Measurements from ENCODE around the gene HDAC9. TPM values are rescaled to one million over a fixed set of nuclear protein-coding genes. Genes with fewer than 3 reads are reported as not detected.

Gene HDAC9
- total RNA-seq, 1 donor from 2014 or later, result 28.6 TPM

GRCh38 chr7:18655912-18656311 lies 160.4 kb downstream of the HDAC9 start:
- Histone ChIP-seq H3K4me3 (no peak overlapping the region), H3F3A (ENCODE audit: low read depth) (no peaks in the 10 kb centered on the region), H3K9ac (no peak overlapping the region), H3K27me3 (no peaks in the 10 kb centered on the region), H3K36me3 (no peaks in the 10 kb centered on the region), H3K4me2 (no peak overlapping the region), H4K20me1 (ENCODE audit: low read depth) (no peaks in the 10 kb centered on the region), H3K27ac (no peak overlapping the region), H3K9me3 (ENCODE audit: low read depth) (no peaks in the 10 kb centered on the region), H3K4me1 (no peaks in the 10 kb centered on the region), H3K79me2 (ENCODE audit: low read depth) (no peaks in the 10 kb centered on the region), H2AFZ (replicated peaks) (no peak overlapping the region)
- Mint-ChIP-seq H3K27ac (no peak overlapping the region), H3K36me3 (no peaks in the 10 kb centered on the region), H3K4me1 (no peaks in the 10 kb centered on the region), H3K27me3 (ENCODE audit: insufficient read depth, low read depth) (peaks cover 3% of the 10 kb centered on the region), H3K9me3 (no peaks in the 10 kb centered on the region), H3K4me3 (no peak overlapping the region)
- TF ChIP-seq, protein P1, sequence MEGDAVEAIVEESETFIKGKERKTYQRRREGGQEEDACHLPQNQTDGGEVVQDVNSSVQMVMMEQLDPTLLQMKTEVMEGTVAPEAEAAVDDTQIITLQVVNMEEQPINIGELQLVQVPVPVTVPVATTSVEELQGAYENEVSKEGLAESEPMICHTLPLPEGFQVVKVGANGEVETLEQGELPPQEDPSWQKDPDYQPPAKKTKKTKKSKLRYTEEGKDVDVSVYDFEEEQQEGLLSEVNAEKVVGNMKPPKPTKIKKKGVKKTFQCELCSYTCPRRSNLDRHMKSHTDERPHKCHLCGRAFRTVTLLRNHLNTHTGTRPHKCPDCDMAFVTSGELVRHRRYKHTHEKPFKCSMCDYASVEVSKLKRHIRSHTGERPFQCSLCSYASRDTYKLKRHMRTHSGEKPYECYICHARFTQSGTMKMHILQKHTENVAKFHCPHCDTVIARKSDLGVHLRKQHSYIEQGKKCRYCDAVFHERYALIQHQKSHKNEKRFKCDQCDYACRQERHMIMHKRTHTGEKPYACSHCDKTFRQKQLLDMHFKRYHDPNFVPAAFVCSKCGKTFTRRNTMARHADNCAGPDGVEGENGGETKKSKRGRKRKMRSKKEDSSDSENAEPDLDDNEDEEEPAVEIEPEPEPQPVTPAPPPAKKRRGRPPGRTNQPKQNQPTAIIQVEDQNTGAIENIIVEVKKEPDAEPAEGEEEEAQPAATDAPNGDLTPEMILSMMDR (IDR thresholded peaks at IDR 0.05), result no peak
- no peak for TF ChIP-seq EZH2phosphoT487 (IDR thresholded peaks at IDR 0.05)
- TF ChIP-seq EZH2 (IDR thresholded peaks at IDR 0.05), result no peak
- DNase-seq (ENCODE audit: low spot score), result no peak

DNA sequence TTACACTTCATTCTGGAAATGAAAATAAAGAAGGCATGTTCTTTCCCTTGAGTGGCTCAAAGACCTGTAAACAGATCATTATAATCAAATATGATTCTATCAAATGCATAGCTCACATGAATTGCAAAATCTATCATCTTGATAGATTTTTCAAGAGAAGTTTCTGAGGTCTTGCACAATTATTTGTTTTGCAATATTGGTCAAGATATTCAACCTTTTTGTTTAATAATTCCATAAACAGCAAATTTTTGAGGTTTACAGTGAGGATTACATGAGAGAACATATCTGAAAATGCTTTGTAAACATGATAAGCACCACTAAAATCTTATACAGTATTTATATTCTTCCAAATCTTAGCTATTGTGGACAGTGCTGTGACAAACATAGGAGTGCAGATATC lies 160.8 kb downstream of the HDAC9 start:
- no peaks in the 10 kb centered on the region for H3K9me3 Mint-ChIP-seq
- Histone ChIP-seq H3K36me3 (no peaks in the 10 kb centered on the region), H3K4me1 (no peaks in the 10 kb centered on the region), H3K4me2 (no peak overlapping the region), H3K9ac (no peak overlapping the region), H3K4me3 (no peak overlapping the region), H3K9me3 (ENCODE audit: low read depth) (no peaks in the 10 kb centered on the region), H3K27me3 (no peaks in the 10 kb centered on the region), H2AFZ (replicated peaks) (no peak overlapping the region), H3K79me2 (ENCODE audit: low read depth) (no peaks in the 10 kb centered on the region), H4K20me1 (ENCODE audit: low read depth) (no peaks in the 10 kb centered on the region), H3F3A (ENCODE audit: low read depth) (no peaks in the 10 kb centered on the region), H3K27ac (no peak overlapping the region)
- no peak for DNase-seq (ENCODE audit: low spot score)
- peaks cover 3% of the 10 kb centered on the region for H3K27me3 Mint-ChIP-seq (ENCODE audit: insufficient read depth, low read depth)
- no peaks in the 10 kb centered on the region for H3K4me1 Mint-ChIP-seq
- TF ChIP-seq EZH2 (IDR thresholded peaks at IDR 0.05) (no peak), EZH2phosphoT487 (IDR thresholded peaks at IDR 0.05) (no peak)
- TF ChIP-seq, protein P1 (IDR thresholded peaks at IDR 0.05), result no peak
- no peak overlapping the region for H3K27ac Mint-ChIP-seq
- no peaks in the 10 kb centered on the region for H3K36me3 Mint-ChIP-seq
- H3K4me3 Mint-ChIP-seq, result no peak overlapping the region

- Histone ChIP-seq H3K27me3 (no peaks in the 10 kb centered on the region), H4K20me1 (ENCODE audit: low read depth) (no peaks in the 10 kb centered on the region), H3K9me3 (ENCODE audit: low read depth) (no peaks in the 10 kb centered on the region), H3K4me2 (no peak overlapping the region), H3F3A (ENCODE audit: low read depth) (no peaks in the 10 kb centered on the region), H3K36me3 (no peaks in the 10 kb centered on the region), H3K9ac (no peak overlapping the region), H2AFZ (replicated peaks) (no peak overlapping the region), H3K27ac (no peak overlapping the region), H3K79me2 (ENCODE audit: low read depth) (no peaks in the 10 kb centered on the region), H3K4me1 (no peaks in the 10 kb centered on the region), H3K4me3 (no peak overlapping the region)
- DNase-seq (ENCODE audit: low spot score), result no peak
- no peak overlapping the region for H3K4me3 Mint-ChIP-seq
- H3K9me3 Mint-ChIP-seq, result no peaks in the 10 kb centered on the region
- TF ChIP-seq EZH2 (IDR thresholded peaks at IDR 0.05) (no peak), EZH2phosphoT487 (IDR thresholded peaks at IDR 0.05) (no peak)
- TF ChIP-seq, protein P1 (IDR thresholded peaks at IDR 0.05), result no peak
- H3K36me3 Mint-ChIP-seq, result no peaks in the 10 kb centered on the region
- H3K27me3 Mint-ChIP-seq (ENCODE audit: insufficient read depth, low read depth), result no peaks in the 10 kb centered on the region
- H3K4me1 Mint-ChIP-seq, result no peaks in the 10 kb centered on the region
- no peak overlapping the region for H3K27ac Mint-ChIP-seq
Measured at GRCh38 chr7:18659746-18660145, 164.2 kb downstream of the HDAC9 start.
